Duodenal mucosa (tissue), 2 donors: ENCODE results near the gene OPN1LW.

Experiments
- H3K27ac ChIP-seq: one replicate; pipeline ENCODE4 v1.7.0; 2013; ENCODE audit warnings: low read depth, low read length
- H3K27me3 ChIP-seq, 2 donors: one replicate each; pipeline ENCODE4 v1.7.0; 2013; ENCODE audit warnings: low read length in 2 of 2, control low read depth in 1 of 2; ENCODE audit not compliant: insufficient read depth in 2 of 2, control insufficient read depth in 1 of 2
- H3K36me3 ChIP-seq, 2 donors: one replicate each; pipeline ENCODE4 v1.7.0; 2013; ENCODE audit warnings: low read length in 2 of 2, control low read depth in 1 of 2; ENCODE audit not compliant: insufficient read depth in 2 of 2, control insufficient read depth in 1 of 2
- H3K4me1 ChIP-seq, 2 donors: one replicate each; pipeline ENCODE4 v1.7.0; 2013; ENCODE audit warnings: low read length in 2 of 2, control low read depth in 1 of 2; ENCODE audit not compliant: insufficient read depth in 2 of 2, control insufficient read depth in 1 of 2
- H3K4me3 ChIP-seq, 2 donors: one replicate each; pipeline ENCODE4 v1.7.0; 2013; ENCODE audit warnings: low read length in 2 of 2, low read depth in 1 of 2
- H3K9ac ChIP-seq, 2 donors: one replicate each; pipeline ENCODE4 v1.7.0; 2013; ENCODE audit warnings: low read length in 2 of 2, low read depth in 1 of 2
- H3K9me3 ChIP-seq, 2 donors: one replicate each; pipeline ENCODE4 v1.7.0; 2013; ENCODE audit warnings: low read length in 2 of 2, control low read depth in 1 of 2; ENCODE audit not compliant: control insufficient read depth in 1 of 2

Gene OPN1LW

GRCh38 chrX:154115750-154116149 is 28.3 kb upstream of the OPN1LW start:
- Histone ChIP-seq H3K9ac (no peak overlapping the region), H3K4me3 (no peak overlapping the region), H3K4me1 (no peaks in the 10 kb centered on the region), H3K27ac (no peak overlapping the region), H3K9me3 (no peaks in the 10 kb centered on the region), H3K36me3 (no peaks in the 10 kb centered on the region), H3K27me3 (no peaks in the 10 kb centered on the region)

DNA sequence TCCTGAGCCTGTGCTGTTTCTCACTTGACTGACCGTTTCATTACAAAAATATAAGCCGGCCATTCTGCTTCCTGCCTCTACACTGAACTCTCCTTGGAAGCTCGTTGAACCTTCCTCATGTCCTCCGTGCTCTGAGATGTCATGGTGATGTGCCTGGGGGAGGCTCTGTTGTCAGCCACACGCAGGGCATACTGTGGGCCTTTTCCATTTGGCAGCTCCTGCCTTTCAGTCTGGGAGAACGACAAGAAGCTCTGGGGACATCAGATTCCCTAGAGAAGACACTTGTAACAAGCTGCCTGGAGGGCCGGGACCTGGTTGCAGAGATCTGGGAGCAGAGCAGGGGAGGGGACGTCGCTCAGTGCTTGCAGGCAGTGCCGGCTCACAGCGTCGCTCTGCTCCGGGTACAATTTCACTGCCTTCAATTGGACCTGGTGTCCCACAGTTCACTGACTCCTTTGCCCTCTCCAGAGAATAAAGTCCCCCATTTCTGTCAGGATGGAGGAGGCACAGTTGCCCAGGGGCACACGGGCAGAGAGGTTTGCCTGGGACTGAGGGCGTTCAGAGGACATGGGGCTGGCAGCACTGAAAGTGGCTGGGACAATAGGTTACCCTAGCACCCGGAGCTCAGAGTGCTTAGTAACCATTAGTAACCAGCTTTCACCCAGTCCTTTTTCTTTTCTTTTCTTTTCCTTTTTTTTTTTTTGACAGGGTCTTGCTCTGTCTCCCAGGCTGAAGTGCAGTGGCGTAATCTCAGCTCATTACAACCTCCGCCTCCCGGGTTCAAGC is 27.4 kb upstream of the OPN1LW start:
- no peak overlapping the region for H3K9ac ChIP-seq
- H3K4me3 ChIP-seq = no peak overlapping the region
- no peaks in the 10 kb centered on the region for H3K27me3 ChIP-seq
- no peaks in the 10 kb centered on the region for H3K9me3 ChIP-seq
- no peaks in the 10 kb centered on the region for H3K4me1 ChIP-seq
- no peak overlapping the region for H3K27ac ChIP-seq
- no peaks in the 10 kb centered on the region for H3K36me3 ChIP-seq

DNA sequence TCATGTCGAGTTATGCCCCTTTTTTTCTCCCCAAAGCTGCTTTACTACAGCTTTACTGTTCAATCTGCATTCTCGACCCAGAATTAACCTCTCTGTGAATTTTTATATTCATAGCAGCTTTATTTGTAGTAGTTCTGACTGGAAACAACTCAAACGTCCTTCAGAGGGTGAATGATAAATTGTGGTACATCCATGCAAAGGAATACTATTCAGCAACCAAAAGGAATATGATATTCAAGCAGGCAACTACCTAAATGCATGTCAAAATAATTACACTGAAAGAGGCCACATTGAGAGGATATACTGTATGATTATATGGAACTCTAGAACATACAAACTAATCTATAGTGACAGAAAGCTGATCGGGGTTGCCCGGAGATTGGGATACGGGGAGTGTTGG is 26.5 kb upstream of the OPN1LW start:
- H3K36me3 ChIP-seq = no peaks in the 10 kb centered on the region
- no peak overlapping the region for H3K4me3 ChIP-seq
- no peaks in the 10 kb centered on the region for H3K9me3 ChIP-seq
- H3K9ac ChIP-seq = no peak overlapping the region
- H3K27me3 ChIP-seq = no peaks in the 10 kb centered on the region
- H3K4me1 ChIP-seq = no peaks in the 10 kb centered on the region
- H3K27ac ChIP-seq = no peak overlapping the region

- no peak overlapping the region for H3K4me3 ChIP-seq
- no peaks in the 10 kb centered on the region for H3K9me3 ChIP-seq
- no peak overlapping the region for H3K27ac ChIP-seq
- no peak overlapping the region for H3K9ac ChIP-seq
- H3K27me3 ChIP-seq = no peaks in the 10 kb centered on the region
- no peaks in the 10 kb centered on the region for H3K36me3 ChIP-seq
- no peaks in the 10 kb centered on the region for H3K4me1 ChIP-seq
These were observed 23.5 kb upstream of the OPN1LW start for GRCh38 chrX:154120567-154120966.

DNA sequence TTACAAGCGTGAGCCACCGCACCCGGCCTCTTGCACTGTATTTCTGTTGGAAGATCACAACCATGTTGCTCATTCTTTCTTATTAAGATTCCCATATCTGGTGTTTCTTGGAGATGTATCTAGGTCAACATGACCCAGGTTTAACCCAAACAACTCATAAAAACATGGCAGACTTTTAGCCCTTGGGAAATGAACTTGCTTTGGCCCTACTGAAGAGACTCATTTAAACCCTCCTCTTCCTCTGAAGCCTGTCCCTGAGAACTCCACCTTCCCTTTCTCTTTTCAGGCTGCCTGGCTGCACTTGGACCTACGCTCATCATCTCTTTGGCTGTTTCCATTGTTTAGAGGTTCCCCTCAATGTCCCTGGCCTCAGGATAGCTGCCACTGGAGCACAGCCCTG is 22.8 kb upstream of the OPN1LW start:
- H3K9ac ChIP-seq = no peak overlapping the region
- no peaks in the 10 kb centered on the region for H3K27me3 ChIP-seq
- no peaks in the 10 kb centered on the region for H3K4me1 ChIP-seq
- H3K27ac ChIP-seq = no peak overlapping the region
- no peak overlapping the region for H3K4me3 ChIP-seq
- no peaks in the 10 kb centered on the region for H3K36me3 ChIP-seq
- no peaks in the 10 kb centered on the region for H3K9me3 ChIP-seq

- Histone ChIP-seq H3K27ac (no peak overlapping the region), H3K4me3 (no peak overlapping the region), H3K4me1 (no peaks in the 10 kb centered on the region), H3K36me3 (no peaks in the 10 kb centered on the region), H3K9me3 (no peaks in the 10 kb centered on the region), H3K9ac (no peak overlapping the region), H3K27me3 (no peaks in the 10 kb centered on the region)
These were observed 22.1 kb upstream of the OPN1LW start for GRCh38 chrX:154121961-154122360.

- Histone ChIP-seq H3K27ac (no peak overlapping the region), H3K9ac (no peak overlapping the region), H3K4me3 (no peak overlapping the region), H3K4me1 (no peaks in the 10 kb centered on the region), H3K27me3 (no peaks in the 10 kb centered on the region), H3K36me3 (no peaks in the 10 kb centered on the region), H3K9me3 (no peaks in the 10 kb centered on the region)
These were observed 20.5 kb upstream of the OPN1LW start for GRCh38 chrX:154123241-154124219.

DNA sequence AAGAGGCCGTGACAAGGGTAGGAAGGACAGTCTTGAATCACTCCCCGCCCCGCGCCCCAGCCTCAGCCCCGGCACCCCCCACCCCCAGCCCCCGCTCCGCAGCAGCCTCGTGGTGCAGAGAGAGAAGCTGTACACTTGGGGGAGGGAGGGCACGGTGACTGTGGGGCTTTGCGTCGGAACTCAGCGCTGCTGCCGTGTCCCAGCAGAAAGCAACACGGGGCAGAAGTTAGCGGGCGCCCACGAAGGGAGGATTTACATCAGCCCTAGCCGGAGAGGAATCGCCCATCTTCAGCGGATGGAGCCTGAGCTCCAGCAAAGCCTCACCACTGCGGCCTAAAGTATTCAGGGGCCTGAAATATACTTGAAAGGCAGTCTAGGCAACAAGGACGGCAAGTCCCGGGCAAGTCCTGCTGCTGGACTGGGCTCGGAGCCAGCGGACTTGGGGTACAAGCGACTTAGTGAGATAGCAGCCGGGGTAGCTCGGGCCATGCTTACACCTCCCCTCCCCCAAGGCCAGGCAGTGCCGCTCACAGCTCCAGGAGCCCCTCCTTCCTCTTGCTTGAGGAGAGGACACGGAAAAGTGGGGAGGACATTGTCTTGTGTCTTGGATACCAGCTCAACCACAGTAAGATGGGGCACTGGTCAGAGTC is 18.5 kb upstream of the OPN1LW start:
- H3K27ac ChIP-seq = no peak overlapping the region

DNA sequence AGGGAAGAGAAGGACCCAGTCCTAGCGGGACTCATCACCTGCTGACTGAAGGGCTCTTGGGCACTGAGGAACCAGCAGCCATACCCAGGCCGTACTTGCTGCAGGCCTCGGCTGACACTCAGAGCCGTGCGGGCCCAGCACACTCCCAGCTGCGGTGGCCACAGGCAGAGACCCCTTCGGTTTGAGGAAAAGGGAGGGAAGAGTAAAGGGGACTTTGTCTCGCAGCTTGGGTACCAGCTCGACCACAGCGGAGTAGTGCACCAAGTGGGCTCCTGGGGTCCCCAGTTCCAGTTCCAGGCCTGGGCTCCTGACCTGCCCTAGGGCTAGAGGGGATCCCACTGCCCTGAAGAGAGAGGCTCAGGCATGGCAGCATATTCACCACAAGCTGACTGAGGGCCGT is 17.9 kb upstream of the OPN1LW start:
- H3K4me3 ChIP-seq = no peak overlapping the region
- no peaks in the 10 kb centered on the region for H3K4me1 ChIP-seq
- H3K27me3 ChIP-seq = no peaks in the 10 kb centered on the region
- no peaks in the 10 kb centered on the region for H3K9me3 ChIP-seq
- H3K36me3 ChIP-seq = no peaks in the 10 kb centered on the region
- H3K27ac ChIP-seq = no peak overlapping the region
- no peak overlapping the region for H3K9ac ChIP-seq

More for the DNA sequence above, 18.5 kb upstream of the OPN1LW start:
- H3K9ac ChIP-seq = no peak overlapping the region
- no peaks in the 10 kb centered on the region for H3K27me3 ChIP-seq
- H3K4me3 ChIP-seq = no peak overlapping the region
- no peaks in the 10 kb centered on the region for H3K4me1 ChIP-seq
- no peaks in the 10 kb centered on the region for H3K36me3 ChIP-seq
- H3K9me3 ChIP-seq = no peaks in the 10 kb centered on the region

DNA sequence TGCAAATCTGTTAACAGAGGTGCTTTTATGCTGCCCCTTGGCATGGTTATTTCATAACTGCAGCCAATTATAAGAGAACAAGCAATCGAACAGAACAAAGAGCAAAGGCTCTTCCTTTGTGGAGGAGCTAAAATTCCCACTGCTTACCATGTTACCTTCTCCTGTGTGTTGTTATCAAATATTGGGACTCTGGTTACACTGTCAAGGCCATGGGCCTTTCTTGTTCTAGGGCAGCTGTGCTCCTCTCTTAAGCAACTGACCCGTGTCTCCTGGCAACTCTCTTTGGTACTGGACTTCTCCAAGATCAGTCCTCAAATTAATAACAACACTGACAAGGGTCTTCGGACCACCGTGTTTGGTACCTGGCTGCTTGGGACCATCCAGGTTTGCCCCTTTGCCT is 12.1 kb upstream of the OPN1LW start:
- no peaks in the 10 kb centered on the region for H3K9me3 ChIP-seq
- H3K27ac ChIP-seq = no peak overlapping the region
- H3K4me3 ChIP-seq = no peak overlapping the region

More for the DNA sequence above, 12.1 kb upstream of the OPN1LW start:
- Histone ChIP-seq H3K4me1 (no peaks in the 10 kb centered on the region), H3K9ac (no peak overlapping the region), H3K36me3 (no peaks in the 10 kb centered on the region), H3K27me3 (peaks cover 0 to 4% of the 10 kb centered on the region in 2 donors)
